GM12891 (cell line): ENCODE data around the gene ARHGAP6.

ENCODE experiments used
- PAX5 ChIP-seq: IDR thresholded peaks from 2 replicates; pipeline ENCODE4 v1.6.1; 2011; ENCODE audit warnings: low read length, moderate library complexity, mild to moderate bottlenecking; ENCODE audit not compliant: insufficient read depth, severe bottlenecking
- POLR2A ChIP-seq: IDR thresholded peaks from 2 replicates; pipeline ENCODE4 v1.6.1; 2011; ENCODE audit warnings: low read depth, low read length, control low read depth
- POLR2AphosphoS5 ChIP-seq: IDR thresholded peaks from 2 replicates; pipeline ENCODE4 v1.6.1; 2011; ENCODE audit warnings: low read depth, low read length, control low read depth
- SPI1 ChIP-seq: IDR thresholded peaks from 2 replicates; pipeline ENCODE4 v1.6.1; 2011; ENCODE audit warnings: low read depth, low read length, control low read depth
- TAF1 ChIP-seq: IDR thresholded peaks from 2 replicates; pipeline ENCODE4 v1.6.1; 2011; ENCODE audit warnings: low read depth, low read length, control low read depth

GRCh38 chrX:11109968-11110367 lies 555.8 kb downstream of the ARHGAP6 start:
- TF ChIP-seq POLR2AphosphoS5 (no peak), POLR2A (no peak), SPI1 (no peak), TAF1 (no peak), PAX5 (no peak)
